Heart left ventricle (tissue), 16 donors: Measurements from ENCODE around the gene MVB12A. TPM values are rescaled to one million over a fixed set of nuclear protein-coding genes. Genes with fewer than 3 reads are reported as not detected.

Source experiments
- ATAC-seq, 4 donors: fragments of 200-7000 bp; cut with Tn5 transposase; one replicate each; pipeline ENCODE4 v1.9.1; 2020 to 2022; ENCODE audit warnings: moderate library complexity in 4 of 4, mild to moderate bottlenecking in 3 of 4, moderate number of reproducible peaks in 1 of 4
- DNase-seq, 5 donors: peaks; one replicate each; pipeline ENCODE4 v3.0.0-alpha.2; 2020
- H3K27ac ChIP-seq, 12 donors: fragments of 200-600 bp; sonication (generic) in 4 of 12; one replicate each; pipeline versions ENCODE4 v1.5.0 to v1.8.0; 2016 to 2022; ENCODE audit warnings: mild to moderate bottlenecking in 2 of 12
- H3K27me3 ChIP-seq, 9 donors: fragments of 200-600 bp; sonication (generic) in 2 of 9; one replicate each; pipeline versions ENCODE4 v1.5.1 to v1.8.0; 2016 to 2022; ENCODE audit warnings: mild to moderate bottlenecking in 3 of 9
- H3K36me3 ChIP-seq, 9 donors: fragments of 200-600 bp; sonication (generic) in 2 of 9; one replicate each; pipeline versions ENCODE4 v1.5.0 to v1.8.0; 2018 to 2022; ENCODE audit warnings: mild to moderate bottlenecking in 2 of 9
- H3K4me1 ChIP-seq, 12 donors: fragments of 200-600 bp; sonication (generic) in 4 of 12; one replicate each; pipeline versions ENCODE4 v1.5.0 to v1.8.0; 2016 to 2022; ENCODE audit warnings: mild to moderate bottlenecking in 3 of 12
- H3K4me3 ChIP-seq, 12 donors: fragments of 200-600 bp; sonication (generic) in 4 of 12; one replicate each; pipeline versions ENCODE4 v1.5.0 to v1.8.0; 2017 to 2022; ENCODE audit warnings: mild to moderate bottlenecking in 9 of 12, moderate library complexity in 4 of 12
- H3K9me3 ChIP-seq, 12 donors: fragments of 200-600 bp; sonication (generic) in 4 of 12; one replicate each; pipeline versions ENCODE4 v1.5.0 to v1.8.0; 2016 to 2022; ENCODE audit warnings: mild to moderate bottlenecking in 1 of 12
- POLR2A ChIP-seq, 2 donors: fragments of 450-650 bp; IDR thresholded peaks; one replicate each; pipeline ENCODE4 v1.6.1; 2017; ENCODE audit warnings: antibody characterized with exemption in 2 of 2, mild to moderate bottlenecking in 2 of 2, moderate library complexity in 2 of 2
- WGBS, 4 donors: extraction: QIAGEN DNeasy Blood & Tissue Kit in 2 of 4; methylation state at CpG; one replicate each; pipeline versions ENCODE4 v1.1.5 to v1.1.7; 2013 to 2018; 5-methylcytosine and 5-hydroxymethylcytosine counted together
- intact Hi-C, 10 donors: fragments of 100-400 bp; cut with DNase I; formaldehyde crosslinking; loops; one replicate each; pipeline versions ENCODE4 v1.11.1 to v1.14.2; 2022
- polyA plus RNA-seq, 2 donors: library from polyadenylated mRNA; stranded (reverse); fragments of 200-250 nt; gene quantifications; one replicate each; pipeline ENCODE4 v1.2.3, GENCODE V29; 2013
- total RNA-seq, 9 donors: library from RNA; depleted of rRNA in 2 of 9; stranded (reverse); fragments of >200 nt in 2 of 9; fragmentation: NEBNext Ultra II Directional in 3 of 9; extraction: Animal tissue kit (Norgen Biotek cat#: 25700) in 3 of 9; gene quantifications; one replicate each; pipeline versions ENCODE4 v1.1.0 to v1.2.4, GENCODE V29; 2016 to 2023
- TF ChIP-seq, protein P1 (sequence below), 12 donors: fragments of 200-600 bp; sonication (generic) in 4 of 12; IDR thresholded peaks; one replicate each; pipeline versions ENCODE4 v1.5.0 to v1.8.0; 2018 to 2022; ENCODE audit warnings: antibody characterized with exemption in 12 of 12, mild to moderate bottlenecking in 5 of 12
- donor health status: ischemic (EF 13 %, LVEDD 7.1; RV severe dilation, severe dysfunction).
- donor health status: healthy with polysubstance abuse.
- donor health status: DM: no; HTN: yes; CAD: no.
- donor health status: DM: no; HTN: no; CAD: no.
- donor health status: ischemic (EF 25% LVEDD 6.9; RV normal size, moderate dysfunction).
- donor health status: ischemic (EF 25% LVEDD 5.7; RV mildly dilated, moderate dysfunction).
- donor health status: healthy.
- donor health status: DM: yes; HTN: yes; CAD: no.
- donor health status: ischemic (EF 35%, LVEDD 5.7; RV mildly dilated, moderate dysfunction).
- donor health status: nonischemic (EF 11% LVEDD 7.7; RV severe dilation, severe dysfunction).
- donor health status: DM: yes; HTN: yes; CAD: no.
- donor health status: PGD.
- donor health status: ischemic (EF 29% LVEDD 5.4; RV normal size, mild dysfunction).
- donor health status: nonischemic (EF 23%, LVEDD 6.1; RV moderate dilation, normal function).

Gene MVB12A
- total and polyA plus RNA-seq, 11 donors = 11.8 to 46.5 (median 21.3) TPM

DNA sequence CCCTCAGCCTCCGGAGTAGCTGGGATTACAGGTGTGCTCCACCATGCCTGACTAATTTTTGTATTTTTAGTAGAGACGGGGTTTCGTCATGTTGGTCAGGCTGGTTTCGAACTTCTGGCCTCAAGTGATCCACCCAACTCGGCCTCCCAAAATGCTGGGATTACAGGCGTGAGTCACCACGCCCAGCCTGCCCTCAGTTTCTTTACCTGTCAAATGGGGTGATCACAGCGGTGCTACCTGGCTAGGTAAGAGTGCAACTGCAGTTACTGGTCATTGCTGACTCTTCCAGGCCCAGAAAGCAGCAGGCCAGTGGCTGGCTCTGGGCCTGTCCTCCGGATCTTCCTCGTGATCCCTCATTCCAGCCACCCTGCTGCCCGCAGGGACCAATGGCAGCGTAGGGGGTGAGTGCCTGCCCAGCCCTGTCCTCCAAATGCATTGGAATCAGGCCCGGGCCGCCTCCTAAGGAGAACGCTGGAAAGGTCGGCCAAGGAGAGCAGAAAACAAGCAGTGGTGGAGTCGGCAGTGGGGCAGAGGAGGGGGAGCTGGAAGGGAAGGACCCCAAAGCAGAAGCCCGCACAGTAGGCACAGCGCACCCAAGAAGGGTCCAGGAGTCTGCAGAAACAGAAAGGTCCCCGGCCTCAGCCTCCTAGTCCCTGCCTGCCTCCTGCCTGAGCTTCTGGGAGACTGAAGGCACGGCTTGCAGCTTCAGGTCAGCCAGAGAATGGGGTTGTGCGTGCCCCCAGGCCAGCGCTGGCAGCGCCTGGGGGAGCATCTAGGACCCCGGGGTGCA lies 48.6 kb downstream of the MVB12A start:
- WGBS, 4 donors = 46 to 54% (median 53%) methylated on average over 25 of the region's 25 CpGs
- H3K4me1 ChIP-seq = peaks cover 0 to 47% (median 13%) of the 10 kb centered on the region in 12 donors
- H3K4me3 ChIP-seq = peak overlapping the region; percentile 54 to 97 (median 86)
- intact Hi-C loops = loop anchor here in 7 of 10 donors (1.0 to 10.0 kb wide), 7 partner anchors 44 to 124 kb away; partner anchors contain the start of genes CCDC194 (in 6 of the 7) and PGLS (in 2 of the 7)
- no peaks in the 10 kb centered on the region for H3K27me3 ChIP-seq
- H3K9me3 ChIP-seq = no peaks in the 10 kb centered on the region
- peak overlapping the region; percentile 78 to 98 (median 95) for H3K27ac ChIP-seq
- H3K36me3 ChIP-seq = peaks cover 0 to 6% (median 0%) of the 10 kb centered on the region in 9 donors
- TF ChIP-seq, protein P1, sequence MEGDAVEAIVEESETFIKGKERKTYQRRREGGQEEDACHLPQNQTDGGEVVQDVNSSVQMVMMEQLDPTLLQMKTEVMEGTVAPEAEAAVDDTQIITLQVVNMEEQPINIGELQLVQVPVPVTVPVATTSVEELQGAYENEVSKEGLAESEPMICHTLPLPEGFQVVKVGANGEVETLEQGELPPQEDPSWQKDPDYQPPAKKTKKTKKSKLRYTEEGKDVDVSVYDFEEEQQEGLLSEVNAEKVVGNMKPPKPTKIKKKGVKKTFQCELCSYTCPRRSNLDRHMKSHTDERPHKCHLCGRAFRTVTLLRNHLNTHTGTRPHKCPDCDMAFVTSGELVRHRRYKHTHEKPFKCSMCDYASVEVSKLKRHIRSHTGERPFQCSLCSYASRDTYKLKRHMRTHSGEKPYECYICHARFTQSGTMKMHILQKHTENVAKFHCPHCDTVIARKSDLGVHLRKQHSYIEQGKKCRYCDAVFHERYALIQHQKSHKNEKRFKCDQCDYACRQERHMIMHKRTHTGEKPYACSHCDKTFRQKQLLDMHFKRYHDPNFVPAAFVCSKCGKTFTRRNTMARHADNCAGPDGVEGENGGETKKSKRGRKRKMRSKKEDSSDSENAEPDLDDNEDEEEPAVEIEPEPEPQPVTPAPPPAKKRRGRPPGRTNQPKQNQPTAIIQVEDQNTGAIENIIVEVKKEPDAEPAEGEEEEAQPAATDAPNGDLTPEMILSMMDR (IDR thresholded peaks at IDR 0.05) = no peak
- peak in 1 of 2 donors; percentile 30 for TF ChIP-seq POLR2A (IDR thresholded peaks at IDR 0.05)
- peak; percentile 83 to 93 (median 85) for DNase-seq
- ATAC-seq = peak; percentile 39 to 59 (median 52)

DNA sequence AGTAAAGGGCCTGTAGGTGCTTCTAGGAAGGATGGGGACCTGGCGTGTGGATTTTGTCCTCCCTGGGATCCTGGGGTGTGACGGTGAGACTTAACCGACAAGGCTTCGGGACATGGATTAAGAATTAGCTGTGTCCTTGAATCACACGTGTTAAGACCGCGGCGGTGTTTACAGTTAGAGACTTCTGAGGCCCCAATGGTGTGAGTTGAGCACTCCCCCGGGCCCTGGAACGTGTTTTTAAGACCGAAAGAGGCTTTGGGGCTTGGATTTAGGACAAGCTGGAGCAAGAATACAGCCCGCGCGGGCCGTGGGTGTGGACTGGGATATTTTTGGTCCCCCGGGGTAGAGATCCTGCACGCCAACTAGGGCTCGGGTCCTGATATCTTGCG lies 49.2 kb downstream of the MVB12A start:
- Histone ChIP-seq H3K9me3 (no peaks in the 10 kb centered on the region), H3K4me3 (peak overlapping the region; percentile 54 to 97 (median 86)), H3K27ac (peak overlapping the region; percentile 78 to 98 (median 95)), H3K36me3 (peaks cover 0 to 11% (median 0%) of the 10 kb centered on the region in 9 donors), H3K27me3 (no peaks in the 10 kb centered on the region), H3K4me1 (peaks cover 0 to 51% (median 13%) of the 10 kb centered on the region in 12 donors)
- intact Hi-C loops = loop anchor here in 7 of 10 donors (1.0 to 10.0 kb wide), 7 partner anchors 43 to 124 kb away; partner anchors contain the start of genes CCDC194 (in 6 of the 7) and PGLS (in 2 of the 7)
- peak in 1 of 2 donors; percentile 47 for TF ChIP-seq POLR2A (IDR thresholded peaks at IDR 0.05)
- TF ChIP-seq, protein P1 (IDR thresholded peaks at IDR 0.05) = no peak
- 1 to 5% (median 2%) methylated on average over 13 to 19 of the region's 19 CpGs for WGBS, 4 donors
- DNase-seq (no peak), ATAC-seq (no peak)

DNA sequence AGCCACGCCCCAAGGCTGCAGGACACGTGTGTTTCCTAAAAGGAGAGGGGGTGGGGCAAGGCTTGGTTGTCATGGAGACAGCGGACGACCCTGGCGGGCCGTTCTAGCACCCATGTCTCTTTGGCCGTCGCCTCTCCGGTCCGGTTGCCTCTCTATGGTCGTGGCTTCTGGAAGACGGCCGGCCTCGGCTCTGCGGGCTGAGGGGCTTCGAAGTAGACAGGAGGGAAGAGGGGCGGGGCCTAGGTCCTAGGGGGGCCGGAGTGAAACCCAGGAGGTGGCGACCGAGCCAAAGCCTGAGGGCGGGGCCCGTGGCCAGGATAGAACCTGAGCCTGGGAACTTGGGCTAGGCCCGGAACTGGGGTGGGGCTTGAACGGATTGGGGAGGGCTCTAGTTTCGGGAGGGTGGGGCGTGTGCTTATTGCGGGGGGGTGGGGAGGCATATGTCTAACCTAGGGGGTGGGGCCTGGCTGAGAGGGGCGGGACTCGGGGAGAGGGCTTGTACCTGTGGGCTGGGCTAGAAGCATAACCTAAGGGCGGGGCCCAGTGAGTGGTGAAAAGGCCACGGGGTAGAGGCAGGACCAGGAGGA lies 49.7 kb downstream of the MVB12A start:
- H3K27me3 ChIP-seq = no peaks in the 10 kb centered on the region
- TF ChIP-seq POLR2A (IDR thresholded peaks at IDR 0.05) = no peak
- TF ChIP-seq, protein P1 (IDR thresholded peaks at IDR 0.05) = no peak
- DNase-seq (peak; percentile 94 to 97 (median 96)), ATAC-seq (peak; percentile 78 to 83 (median 82))
- no peaks in the 10 kb centered on the region for H3K9me3 ChIP-seq
- whole genome bisulfite sequencing, 4 donors = 1 to 2% (median 1%) methylated on average over 16 to 31 of the region's 31 CpGs
- peaks cover 0 to 11% (median 0%) of the 10 kb centered on the region in 9 donors for H3K36me3 ChIP-seq
- peak overlapping the region; percentile 78 to 98 (median 95) for H3K27ac ChIP-seq
- intact Hi-C loops = loop anchor here in 8 of 10 donors (1.0 to 10.0 kb wide), 9 partner anchors 43 to 125 kb away; partner anchors contain the start of genes CCDC194 (in 6 of the 8), PGLS (in 2 of the 8) and COLGALT1 (in 1 of the 8)
- peaks cover 0 to 51% (median 13%) of the 10 kb centered on the region in 12 donors for H3K4me1 ChIP-seq
- H3K4me3 ChIP-seq = peak overlapping the region; percentile 62 to 97 (median 86)
